22Rv1 (cell line): ENCODE data around the gene KIF7.

ENCODE experiments used
- H3K27ac ChIP-seq: fragments of 450-650 bp; 2 replicates; pipeline ENCODE4 v1.5.1; 2017
- CTCF ChIP-seq: fragments of 450-650 bp; IDR thresholded peaks from 2 replicates; pipeline ENCODE4 v1.5.1; 2017; ENCODE audit warnings: mild to moderate bottlenecking
- ZFX ChIP-seq: fragments of 450-650 bp; IDR thresholded peaks from 2 replicates; pipeline ENCODE4 v1.6.1; 2017; ENCODE audit warnings: antibody characterized with exemption, borderline replicate concordance

The KIF7 gene

GRCh38 chr15:89625716-89626115 is 29.6 kb downstream of the KIF7 start:
- TF ChIP-seq ZFX (no peak), CTCF (no peak)
- H3K27ac ChIP-seq, result no peak overlapping the region

- no peak overlapping the region for H3K27ac ChIP-seq
- TF ChIP-seq CTCF (no peak), ZFX (no peak)
Measured at GRCh38 chr15:89623165-89623564, 32.1 kb downstream of the KIF7 start.

GRCh38 chr15:89621547-89621946 is 33.7 kb downstream of the KIF7 start:
- no peak overlapping the region for H3K27ac ChIP-seq
- TF ChIP-seq ZFX (no peak), CTCF (no peak)

- H3K27ac ChIP-seq, result no peak overlapping the region
- no peak for TF ChIP-seq ZFX
Measured at GRCh38 chr15:89616228-89616627, 39.0 kb downstream of the KIF7 start.

GRCh38 chr15:89615135-89615534 is 40.1 kb downstream of the KIF7 start:
- TF ChIP-seq CTCF (no peak), ZFX (no peak)
- H3K27ac ChIP-seq, result no peak overlapping the region

GRCh38 chr15:89614164-89614563 is 41.1 kb downstream of the KIF7 start:
- H3K27ac ChIP-seq, result no peak overlapping the region
- TF ChIP-seq ZFX (no peak), CTCF (no peak)

GRCh38 chr15:89613031-89613430 is 42.2 kb downstream of the KIF7 start:
- no peak overlapping the region for H3K27ac ChIP-seq
- TF ChIP-seq CTCF (no peak), ZFX (no peak)

- TF ChIP-seq CTCF (no peak), ZFX (no peak)
- no peak overlapping the region for H3K27ac ChIP-seq
Measured at GRCh38 chr15:89611317-89611716, 44.0 kb downstream of the KIF7 start.
